SK-N-SH treated with all-trans-retinoic acid at 6 μM for 48 hours (cell line): ENCODE measurements around the gene KLHL26.
"Not testable (repeated sequence)": the region's sequence is repeated elsewhere in the genome, so short reads cannot be mapped to it uniquely, and the experiment has no call there.

Experiments used
- ATAC-seq: fragments of 200-7000 bp; cut with Tn5 transposase; 3 replicates; pipeline ENCODE4 v1.9.1; 2020; ENCODE audit warnings: mild to moderate bottlenecking, moderate library complexity
- ARNTL ChIP-seq: fragments of 450-650 bp; formaldehyde crosslinking; IDR thresholded peaks from 2 replicates; pipeline ENCODE4 v1.5.0; 2020; ENCODE audit warnings: low read depth, mild to moderate bottlenecking, moderate library complexity, borderline replicate concordance
- BACH2 ChIP-seq: fragments of 250-450 bp; sonication (Bioruptor Pico); IDR thresholded peaks from 2 replicates; pipeline ENCODE4 v1.9.0; 2021; ENCODE audit warnings: mild to moderate bottlenecking, borderline replicate concordance
- CREB5 ChIP-seq: fragments of 250-450 bp; sonication (Bioruptor Pico); IDR thresholded peaks from 2 replicates; pipeline ENCODE4 v1.5.1; 2020; ENCODE audit warnings: low read depth, mild to moderate bottlenecking, moderate library complexity
- CSDC2 ChIP-seq: fragments of 250-450 bp; sonication (Bioruptor Pico); IDR thresholded peaks from 2 replicates; pipeline ENCODE4 v1.5.0; 2020; ENCODE audit warnings: mild to moderate bottlenecking, moderate library complexity
- ESRRG ChIP-seq: fragments of 250-450 bp; sonication (Bioruptor Pico); IDR thresholded peaks from 2 replicates; pipeline ENCODE4 v1.6.1; 2021; ENCODE audit warnings: mild to moderate bottlenecking
- GLIS3 ChIP-seq: fragments of 250-450 bp; sonication (Bioruptor Pico); IDR thresholded peaks from 2 replicates; pipeline ENCODE4 v1.5.0; 2020; ENCODE audit warnings: mild to moderate bottlenecking, moderate library complexity
- ISL1 ChIP-seq: fragments of 250-450 bp; sonication (Bioruptor Pico); IDR thresholded peaks from 2 replicates; pipeline ENCODE4 v2.1.2; 2022; ENCODE audit warnings: mild to moderate bottlenecking, moderate library complexity
- OSR1 ChIP-seq: fragments of 250-450 bp; sonication (Bioruptor Pico); IDR thresholded peaks from 2 replicates; pipeline ENCODE4 v1.8.0; 2022; ENCODE audit warnings: moderate library complexity, mild to moderate bottlenecking, inconsistent platforms
- PATZ1 ChIP-seq: fragments of 250-450 bp; sonication (Bioruptor Pico); IDR thresholded peaks from 2 replicates; pipeline ENCODE4 v1.8.0; 2020; ENCODE audit warnings: mild to moderate bottlenecking, moderate library complexity, borderline replicate concordance
- POU6F1 ChIP-seq: fragments of 250-450 bp; sonication (Bioruptor Pico); IDR thresholded peaks from 2 replicates; pipeline ENCODE4 v1.8.0; 2021; ENCODE audit warnings: low read depth, mild to moderate bottlenecking, moderate library complexity, borderline replicate concordance
- PPARA ChIP-seq: fragments of 250-450 bp; sonication (Bioruptor Pico); IDR thresholded peaks from 2 replicates; pipeline ENCODE4 v1.5.0; 2020; ENCODE audit warnings: mild to moderate bottlenecking, borderline replicate concordance
- RARB ChIP-seq: fragments of 250-450 bp; sonication (Bioruptor Pico); IDR thresholded peaks from 2 replicates; pipeline ENCODE4 v1.8.0; 2021; ENCODE audit warnings: mild to moderate bottlenecking, moderate library complexity
- SNAI2 ChIP-seq: fragments of 250-450 bp; sonication (Bioruptor Pico); IDR thresholded peaks from 2 replicates; pipeline ENCODE4 v1.5.0; 2020; ENCODE audit warnings: mild to moderate bottlenecking, moderate library complexity
- TCF4 ChIP-seq: fragments of 250-450 bp; sonication (Bioruptor Pico); IDR thresholded peaks from 2 replicates; pipeline ENCODE4 v1.8.0; 2021; ENCODE audit warnings: mild to moderate bottlenecking, moderate library complexity, borderline replicate concordance
- TSHZ2 ChIP-seq: fragments of 250-450 bp; sonication (Bioruptor Pico); IDR thresholded peaks from 2 replicates; pipeline ENCODE4 v1.5.0; 2020; ENCODE audit warnings: mild to moderate bottlenecking, moderate library complexity
- ZFP3 ChIP-seq: fragments of 250-450 bp; sonication (Bioruptor Pico); IDR thresholded peaks from 2 replicates; pipeline ENCODE4 v1.5.0; 2020; ENCODE audit warnings: mild to moderate bottlenecking, moderate library complexity
- ZNF70 ChIP-seq: fragments of 450-650 bp; formaldehyde crosslinking; IDR thresholded peaks from 2 replicates; pipeline ENCODE4 v1.5.0; 2020; ENCODE audit warnings: mild to moderate bottlenecking, moderate library complexity
- ZNF8 ChIP-seq: fragments of 450-650 bp; formaldehyde crosslinking; IDR thresholded peaks from 2 replicates; pipeline ENCODE4 v1.5.0; 2020; ENCODE audit warnings: mild to moderate bottlenecking, moderate library complexity

The KLHL26 gene

GRCh38 chr19:18591735-18592385 is 45.0 kb upstream of the KLHL26 start:
- TF ChIP-seq PPARA (CRISPR knock-in tag) (no peak), TCF4 (CRISPR knock-in tag) (peak; percentile 71; the same call in 1 of the 2 replicates), ESRRG (CRISPR knock-in tag) (no peak), CREB5 (no peak)
- no peak for ATAC-seq

DNA sequence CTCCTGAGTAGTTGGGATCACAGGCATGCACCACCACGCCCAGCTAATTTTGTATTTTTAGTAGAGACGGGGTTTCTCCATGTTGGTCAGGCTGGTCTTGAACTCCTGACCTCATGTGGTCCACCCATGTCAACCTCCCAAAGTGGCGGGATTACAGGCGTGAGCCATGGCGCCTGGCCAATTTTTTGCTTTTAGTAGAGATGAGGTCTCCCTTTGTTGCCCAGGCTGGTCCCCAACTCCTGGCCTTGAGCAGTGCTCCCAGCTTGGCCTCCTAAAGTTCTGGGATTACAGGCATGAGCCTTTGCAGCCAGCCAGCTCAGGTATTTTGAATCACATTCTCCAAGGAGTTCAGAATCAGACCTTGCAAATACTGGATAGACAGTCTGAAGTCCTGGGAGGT is 44.1 kb upstream of the KLHL26 start:
- not testable (repeated sequence) for ATAC-seq

GRCh38 chr19:18593367-18594095 is 43.3 kb upstream of the KLHL26 start:
- no peak for TF ChIP-seq ZFP3 (CRISPR knock-in tag)
- no peak for TF ChIP-seq ISL1 (CRISPR knock-in tag)
- TF ChIP-seq ARNTL (CRISPR knock-in tag) = no peak
- TF ChIP-seq GLIS3 (CRISPR knock-in tag) = no peak
- TF ChIP-seq BACH2 (CRISPR knock-in tag) = no peak
- TF ChIP-seq SNAI2 (CRISPR knock-in tag) = no peak
- no peak for TF ChIP-seq POU6F1 (CRISPR knock-in tag)
- no peak for TF ChIP-seq ZNF8 (CRISPR knock-in tag)
- no peak for TF ChIP-seq ESRRG (CRISPR knock-in tag)
- TF ChIP-seq CSDC2 = no peak
- TF ChIP-seq ZNF70 (CRISPR knock-in tag) = no peak
- TF ChIP-seq PATZ1 (CRISPR knock-in tag) = no peak
- no peak for TF ChIP-seq CREB5
- no peak for TF ChIP-seq OSR1 (CRISPR knock-in tag)
- TF ChIP-seq PPARA (CRISPR knock-in tag) = no peak
- no peak for TF ChIP-seq TCF4 (CRISPR knock-in tag)
- TF ChIP-seq RARB (CRISPR knock-in tag) = no peak
- no peak for TF ChIP-seq TSHZ2 (CRISPR knock-in tag)
- TF ChIP-seq, all 23 proteins: peak for 0
- ATAC-seq = no peak
